Ramos (cell line): ENCODE results near the gene FRMD1.

Experiments
- in situ Hi-C: fragments of 300-500 bp; cut with MboI; formaldehyde crosslinking; loops from one replicate; pipeline ENCODE4 v1.14.3; 2022; ENCODE audit warnings: low sequenced_read_pairs; ENCODE audit not compliant: unreplicated experiment

Gene FRMD1

DNA sequence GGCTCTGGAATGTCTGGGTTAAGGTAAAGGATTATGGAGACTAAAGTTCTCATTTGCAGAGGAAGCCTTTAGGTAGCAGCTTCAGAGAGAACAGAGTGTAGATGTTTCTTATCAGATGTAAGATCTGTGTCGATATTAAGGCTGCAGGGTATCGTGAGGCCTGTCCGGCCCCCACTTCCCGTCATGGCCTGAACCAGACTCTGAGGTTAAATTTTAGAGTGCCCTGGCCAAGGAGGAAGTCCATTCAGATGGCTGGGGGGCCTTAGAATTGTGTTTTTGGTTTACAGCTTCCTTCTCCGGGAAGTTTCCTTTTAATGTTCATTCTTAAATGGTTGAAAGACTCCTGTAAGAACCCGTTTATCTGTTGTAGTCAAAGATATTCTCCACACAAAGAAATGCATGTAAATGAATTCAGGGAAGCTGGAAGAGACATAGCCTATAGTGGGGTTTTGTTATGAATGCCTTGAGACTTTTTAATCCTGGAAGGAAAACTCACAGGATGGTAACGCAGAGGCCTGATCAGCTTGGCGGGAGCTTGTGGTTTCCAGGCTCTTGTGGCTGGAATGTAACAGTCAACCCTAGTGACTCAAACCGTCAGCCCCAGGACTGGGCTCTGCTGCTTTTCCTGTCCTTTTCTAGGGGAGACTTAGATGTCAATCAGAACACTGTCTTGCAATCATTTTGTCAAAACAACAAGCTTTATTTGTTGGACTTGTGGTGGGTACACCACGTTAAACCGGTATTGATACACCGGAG is 46.8 kb downstream of the FRMD1 start:
- in situ Hi-C loops, result no loop called here

DNA sequence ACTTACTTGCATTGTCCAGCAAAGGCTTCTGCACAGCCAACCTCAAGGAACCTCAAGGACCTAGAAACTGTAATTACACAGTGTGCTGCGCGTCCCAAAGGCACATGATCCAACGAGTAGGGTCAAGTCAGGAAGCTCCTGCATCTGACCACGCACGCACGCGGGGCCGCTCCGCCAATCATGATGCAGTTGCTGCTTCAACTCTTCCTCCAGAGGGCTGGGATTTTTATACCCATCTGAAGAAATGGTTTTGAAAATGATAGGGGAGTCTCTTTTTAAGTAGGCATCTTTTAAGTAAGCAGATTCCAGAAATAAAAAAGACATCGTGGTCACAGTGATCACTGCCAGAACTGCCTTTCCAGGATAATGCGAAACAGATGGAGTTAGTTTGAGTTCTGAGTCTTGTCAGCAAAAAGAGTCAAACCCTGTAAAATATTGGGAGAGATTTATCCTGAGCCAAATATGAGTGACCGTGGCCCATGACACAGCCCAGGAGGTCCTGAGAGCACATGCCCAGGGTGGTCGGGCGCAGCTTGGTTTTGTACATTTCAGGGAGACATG is 47.5 kb downstream of the FRMD1 start:
- in situ Hi-C loops, result no loop called here

DNA sequence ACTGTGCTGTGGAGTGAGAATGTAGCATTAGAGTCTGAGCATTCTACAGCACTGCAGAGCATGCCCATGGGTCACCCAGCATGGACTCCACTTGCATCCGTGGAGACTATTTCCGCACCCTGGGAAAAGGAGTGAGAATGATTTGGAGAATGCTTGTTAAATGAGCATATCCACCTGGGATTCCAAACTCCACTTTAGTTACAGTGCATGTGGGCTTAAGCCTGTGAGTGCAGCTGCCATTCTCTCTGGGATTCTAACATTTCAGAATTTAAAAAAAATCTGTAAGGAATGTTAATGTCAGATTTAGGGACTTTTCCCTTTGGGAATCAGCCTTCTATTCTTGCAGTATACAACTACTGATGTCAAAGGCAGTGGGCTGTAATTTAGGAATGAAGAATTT is 48.1 kb downstream of the FRMD1 start:
- in situ Hi-C loops, result no loop called here

DNA sequence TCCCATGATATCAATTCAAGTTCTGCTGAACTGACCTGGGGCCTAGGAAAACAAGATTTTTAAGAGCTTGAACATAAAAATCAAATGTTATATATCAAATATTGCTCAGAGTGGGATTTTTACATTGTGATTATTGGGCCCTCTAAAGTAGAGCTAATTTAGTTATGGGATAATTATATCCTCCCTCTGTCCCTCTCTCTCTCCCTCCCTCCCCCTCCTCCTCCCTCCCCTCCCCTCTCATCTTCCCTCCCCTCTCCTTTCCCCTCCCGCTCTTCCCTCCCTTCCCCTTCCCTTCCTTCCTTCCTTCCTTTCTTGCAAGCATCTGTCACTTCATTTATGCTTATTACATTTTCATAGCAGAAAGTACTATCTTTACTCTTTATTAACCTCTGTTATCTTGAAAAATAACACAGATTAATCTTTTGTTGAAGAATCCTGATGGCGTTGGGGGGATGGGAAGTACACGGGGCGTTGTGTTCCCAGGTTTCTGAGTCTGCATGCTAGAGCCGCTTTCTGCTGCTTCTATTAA is 48.7 kb downstream of the FRMD1 start:
- in situ Hi-C loops, result no loop called here

DNA sequence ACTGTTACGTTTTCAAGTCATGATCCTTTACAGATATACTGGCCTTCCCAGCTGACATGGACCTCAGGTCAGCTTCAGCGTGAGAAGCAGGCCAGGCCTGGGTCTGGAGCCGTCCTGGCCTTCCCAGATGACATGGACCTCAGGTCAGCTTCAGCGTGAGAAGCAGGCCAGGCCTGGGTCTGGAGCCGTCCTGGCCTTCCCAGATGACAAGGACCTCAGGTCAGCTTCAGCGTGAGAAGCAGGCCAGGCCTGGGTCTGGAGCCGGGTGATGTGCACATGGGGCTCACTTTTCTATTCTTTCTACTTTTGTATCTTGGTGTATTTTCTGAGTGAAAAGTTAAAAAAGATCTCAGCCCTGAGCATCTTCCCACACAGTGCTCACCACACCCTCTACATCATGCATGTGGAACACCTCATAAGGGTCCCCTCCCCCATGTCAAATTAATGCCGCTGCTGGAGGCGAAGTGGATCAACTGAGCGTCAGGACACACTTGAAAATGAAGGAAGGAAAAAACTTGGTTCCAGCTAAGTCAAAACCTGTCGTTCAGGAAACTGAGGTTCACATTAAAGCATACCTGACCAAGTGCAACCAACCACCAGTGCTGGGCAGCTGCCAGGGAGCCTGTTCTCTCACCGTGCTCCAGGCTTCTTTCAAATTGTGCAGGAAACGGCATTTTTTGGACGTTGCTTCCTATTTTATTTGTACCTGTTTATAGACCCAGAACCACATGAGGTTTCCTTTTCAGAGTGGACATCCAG is 49.4 kb downstream of the FRMD1 start:
- in situ Hi-C loops, result no loop called here

DNA sequence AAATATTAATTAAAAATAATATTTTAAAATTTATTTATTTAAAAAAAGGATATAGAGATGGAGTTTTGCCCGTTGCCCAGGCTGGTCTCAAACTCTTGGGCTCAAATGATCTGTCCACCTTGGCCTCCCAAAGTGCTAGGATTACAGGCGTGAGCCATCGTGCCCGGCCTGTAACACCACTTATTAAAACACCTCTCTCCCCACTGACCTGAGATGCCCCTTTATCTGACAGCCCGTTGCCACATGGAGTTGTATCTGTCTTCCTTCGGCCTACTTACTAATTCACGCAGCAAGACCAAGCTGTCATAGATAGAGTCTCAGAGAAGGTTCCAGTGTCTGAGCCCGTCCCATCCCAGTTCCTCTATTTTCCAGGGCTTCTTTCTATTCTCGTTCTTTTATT is 50.8 kb downstream of the FRMD1 start:
- in situ Hi-C loops, result no loop called here

DNA sequence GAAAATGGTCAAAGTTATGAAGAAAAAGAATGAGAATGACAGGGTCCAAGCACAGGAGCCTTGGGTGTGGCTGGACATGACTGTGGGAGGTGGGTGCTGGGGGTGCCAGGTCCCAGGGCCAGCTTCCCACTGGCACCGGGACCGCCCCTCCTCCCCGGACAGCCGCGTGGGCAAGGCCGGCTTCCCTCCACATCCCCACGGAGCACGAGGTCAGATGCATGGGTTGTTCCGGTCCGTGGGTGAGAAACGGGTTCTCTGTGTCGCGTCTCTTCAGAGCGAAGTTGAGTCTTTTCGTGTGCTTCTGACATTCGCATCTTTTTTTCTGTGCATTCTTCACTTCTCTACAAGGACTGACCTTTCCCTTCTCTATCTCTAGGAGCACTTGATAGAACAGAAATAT is 51.5 kb downstream of the FRMD1 start:
- in situ Hi-C loops, result no loop called here

DNA sequence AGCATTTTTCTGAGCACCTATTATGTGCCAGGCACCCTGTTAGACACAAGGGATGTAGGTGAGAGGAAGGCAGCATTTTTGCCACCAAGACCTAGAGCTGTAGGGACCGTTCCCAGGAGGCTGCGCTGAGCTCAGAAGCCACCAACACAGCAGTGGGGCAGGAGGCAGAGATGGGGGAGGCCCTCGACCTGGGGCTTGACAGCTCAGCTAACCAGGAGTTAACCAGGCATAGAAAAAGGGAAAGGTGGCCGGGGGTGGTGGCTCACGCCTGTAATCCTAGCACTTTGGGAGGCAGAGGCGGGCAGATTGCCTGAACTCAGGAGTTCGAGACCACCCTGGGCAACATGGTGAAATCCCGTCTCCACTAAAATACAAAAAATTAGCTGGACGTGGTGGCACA is 52.1 kb downstream of the FRMD1 start:
- in situ Hi-C loops, result no loop called here

DNA sequence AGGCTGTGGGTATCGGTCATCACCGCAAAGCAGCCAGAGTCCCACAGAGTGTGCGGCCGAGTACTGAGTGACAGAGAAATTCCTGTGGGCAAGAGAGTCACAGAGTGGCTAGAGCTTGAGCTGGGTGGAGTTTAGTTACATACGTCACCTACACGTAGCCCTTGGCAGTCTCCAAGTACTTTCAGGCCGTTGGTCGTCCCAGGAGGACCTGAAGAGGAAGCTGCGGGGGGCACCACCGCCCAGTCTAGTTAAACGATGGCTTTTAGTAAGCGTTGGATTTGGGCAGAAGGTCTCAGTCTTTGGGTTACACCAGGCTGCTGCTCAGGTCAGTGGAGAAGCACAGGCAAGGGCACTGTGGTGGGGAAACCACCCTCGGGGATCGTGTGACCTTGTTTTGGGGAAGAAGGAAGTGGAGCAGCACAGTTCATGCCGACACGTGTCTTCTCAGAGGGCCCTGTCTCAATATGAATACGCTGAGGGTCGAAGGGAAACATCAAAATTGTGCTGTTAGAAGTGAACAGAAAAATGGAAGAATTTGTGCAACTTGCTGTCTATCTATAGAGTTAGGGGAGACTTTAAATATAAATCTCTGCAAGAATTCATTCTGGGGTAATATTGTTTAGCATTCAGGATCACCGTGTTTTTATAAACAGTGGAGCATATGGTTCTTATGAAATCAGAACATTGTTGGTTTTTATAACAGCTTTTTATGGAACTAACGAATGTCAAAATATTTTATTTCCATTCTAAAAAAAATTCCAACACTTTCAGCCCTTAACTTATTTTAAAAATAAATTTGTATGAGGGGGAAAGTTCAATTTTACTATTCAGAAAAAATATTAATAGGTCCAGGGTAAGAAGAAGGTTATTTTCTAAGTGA is 52.9 kb downstream of the FRMD1 start:
- in situ Hi-C loops, result no loop called here

DNA sequence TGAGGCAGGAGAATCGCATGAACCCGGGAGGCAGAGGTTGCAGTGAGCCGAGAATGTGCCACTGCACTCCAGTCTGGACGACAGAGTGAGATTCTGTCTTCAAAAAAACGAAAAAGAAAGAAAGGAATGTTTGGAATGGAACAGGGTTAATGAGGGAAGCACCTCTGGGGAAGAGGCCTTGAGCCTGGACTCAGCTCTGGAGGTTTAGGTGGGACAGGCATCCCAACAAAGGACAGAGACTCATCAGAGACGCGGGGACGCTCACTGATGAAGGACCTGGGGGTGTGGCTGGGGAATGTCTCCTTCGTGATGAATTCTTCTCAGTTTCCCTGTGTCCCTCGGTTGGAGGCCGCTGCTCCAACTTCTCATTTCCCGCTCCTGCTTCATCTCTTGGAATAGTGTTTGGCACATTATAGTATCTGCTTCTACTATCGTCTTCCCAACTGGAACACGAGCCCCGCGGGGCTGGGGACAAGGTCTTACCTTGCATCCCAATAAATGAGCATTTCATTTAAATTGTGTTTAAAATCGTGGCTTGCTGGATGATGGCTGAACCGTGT is 54.0 kb downstream of the FRMD1 start:
- in situ Hi-C loops, result no loop called here

DNA sequence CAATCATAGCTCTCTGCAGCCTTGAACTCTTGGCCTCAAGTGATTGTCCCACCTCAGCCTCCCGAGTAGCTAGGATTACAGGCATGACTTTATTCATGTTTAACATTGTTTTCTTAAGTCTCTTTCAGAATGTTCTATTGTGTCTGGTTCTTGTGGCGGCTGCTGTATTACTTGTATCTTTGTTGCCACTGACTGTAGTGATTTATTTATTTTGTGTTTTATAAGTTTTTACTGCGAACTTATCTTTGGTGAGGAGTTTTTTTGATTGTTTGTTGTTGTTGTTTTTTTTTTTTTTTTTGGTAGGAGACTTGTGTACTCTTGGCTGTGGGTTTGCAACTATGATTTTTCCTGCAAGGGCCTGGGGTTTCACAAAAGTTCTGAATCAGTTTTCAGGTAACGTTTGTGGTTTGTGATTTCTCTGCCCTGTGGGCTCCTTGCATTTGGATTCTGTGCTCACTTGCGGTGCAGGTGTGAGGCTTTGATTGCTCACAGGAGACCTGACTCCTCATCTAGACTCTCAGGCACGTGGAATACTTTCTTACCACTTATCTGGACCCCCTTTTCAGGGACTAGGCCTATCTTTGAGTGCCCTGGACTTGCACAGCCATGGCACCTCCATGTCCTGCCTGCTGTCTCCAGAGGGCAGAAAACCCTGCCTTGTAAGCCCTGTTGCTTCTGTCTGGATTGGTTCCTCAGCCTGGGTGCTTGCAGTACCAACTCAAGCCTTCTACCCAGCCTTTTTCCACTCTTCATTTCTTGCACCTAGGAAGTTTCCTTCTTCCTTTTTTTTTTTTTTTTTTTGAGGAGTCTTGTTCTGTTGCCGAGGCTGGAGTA is 56.3 kb downstream of the FRMD1 start:
- in situ Hi-C loops, result no loop called here

DNA sequence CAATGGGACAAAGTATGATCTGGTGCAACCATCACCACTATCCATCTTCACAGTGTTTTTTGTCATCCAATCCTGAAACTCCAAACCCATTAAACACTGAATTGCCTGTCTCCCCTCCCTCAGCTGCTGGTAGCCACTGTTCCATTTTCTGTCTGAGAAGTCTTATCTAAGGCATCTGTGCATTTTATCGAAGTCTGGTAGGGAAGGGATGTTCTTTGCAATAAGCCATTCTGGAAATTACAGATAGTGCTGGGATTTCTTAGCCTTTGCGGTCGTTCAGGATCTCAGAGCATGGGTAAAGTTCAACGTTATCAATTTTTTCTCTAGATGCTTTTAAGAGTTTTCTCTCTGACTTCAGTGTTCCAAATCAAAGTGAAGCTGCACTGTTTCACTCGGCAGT is 57.4 kb downstream of the FRMD1 start:
- in situ Hi-C loops, result no loop called here

DNA sequence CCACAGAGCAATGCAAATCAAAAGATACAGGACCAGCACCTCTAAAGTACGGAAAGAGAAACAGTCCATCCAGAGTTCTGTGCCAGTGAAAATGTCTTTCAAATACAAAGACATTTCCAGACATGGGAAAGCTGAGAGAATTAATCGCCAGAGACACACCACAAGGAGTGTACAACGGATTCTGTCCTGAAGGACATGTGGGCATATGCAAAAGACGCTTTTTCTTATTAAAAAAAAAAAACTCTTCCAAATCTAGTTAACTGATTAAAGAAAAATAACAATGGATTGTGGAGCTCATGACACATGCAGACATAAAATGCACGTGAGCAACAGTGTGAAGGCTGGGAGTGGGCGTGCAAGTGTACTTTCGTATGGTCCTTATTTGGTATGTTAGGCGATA is 58.8 kb downstream of the FRMD1 start:
- in situ Hi-C loops, result no loop called here

DNA sequence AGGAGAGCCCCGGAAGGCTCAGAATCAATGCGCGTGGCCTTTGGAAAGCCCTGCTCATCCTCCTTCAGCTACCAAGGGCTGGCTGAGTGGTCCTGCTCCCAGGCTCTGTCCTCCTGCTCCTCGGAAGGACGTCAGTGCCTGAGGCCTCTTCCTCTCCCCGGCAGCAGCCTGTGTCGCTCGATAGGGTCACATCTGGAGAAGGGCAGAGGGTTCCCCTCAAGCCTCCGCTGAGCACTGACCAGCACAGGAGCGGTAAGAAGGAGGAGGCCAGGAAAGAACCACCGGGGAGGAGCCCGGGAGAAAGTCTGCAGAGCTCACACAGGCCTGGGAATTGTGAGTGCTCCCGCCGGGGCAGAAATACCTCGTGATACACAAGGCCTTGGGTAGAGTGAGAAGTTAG is 60.3 kb downstream of the FRMD1 start:
- in situ Hi-C loops, result no loop called here

DNA sequence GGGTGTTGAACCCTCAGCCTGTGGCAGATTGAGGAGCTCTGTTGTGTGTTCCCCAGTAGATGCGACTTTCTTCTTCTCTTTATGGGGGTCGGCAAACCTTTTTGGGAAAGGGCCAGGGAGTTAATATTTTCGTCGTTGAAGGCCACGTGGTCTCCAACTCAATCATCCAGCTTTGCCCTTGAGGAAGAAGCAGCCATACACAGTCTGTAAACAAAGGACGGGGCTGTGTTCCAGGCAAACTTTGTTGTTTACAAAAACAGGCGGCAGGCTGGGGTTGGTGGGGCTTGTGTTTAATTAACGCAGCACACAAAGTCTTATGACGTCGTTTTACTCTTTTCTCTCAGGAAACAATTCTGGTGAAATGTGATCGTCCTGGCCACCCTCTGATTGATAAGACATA is 61.4 kb downstream of the FRMD1 start:
- in situ Hi-C loops, result no loop called here

DNA sequence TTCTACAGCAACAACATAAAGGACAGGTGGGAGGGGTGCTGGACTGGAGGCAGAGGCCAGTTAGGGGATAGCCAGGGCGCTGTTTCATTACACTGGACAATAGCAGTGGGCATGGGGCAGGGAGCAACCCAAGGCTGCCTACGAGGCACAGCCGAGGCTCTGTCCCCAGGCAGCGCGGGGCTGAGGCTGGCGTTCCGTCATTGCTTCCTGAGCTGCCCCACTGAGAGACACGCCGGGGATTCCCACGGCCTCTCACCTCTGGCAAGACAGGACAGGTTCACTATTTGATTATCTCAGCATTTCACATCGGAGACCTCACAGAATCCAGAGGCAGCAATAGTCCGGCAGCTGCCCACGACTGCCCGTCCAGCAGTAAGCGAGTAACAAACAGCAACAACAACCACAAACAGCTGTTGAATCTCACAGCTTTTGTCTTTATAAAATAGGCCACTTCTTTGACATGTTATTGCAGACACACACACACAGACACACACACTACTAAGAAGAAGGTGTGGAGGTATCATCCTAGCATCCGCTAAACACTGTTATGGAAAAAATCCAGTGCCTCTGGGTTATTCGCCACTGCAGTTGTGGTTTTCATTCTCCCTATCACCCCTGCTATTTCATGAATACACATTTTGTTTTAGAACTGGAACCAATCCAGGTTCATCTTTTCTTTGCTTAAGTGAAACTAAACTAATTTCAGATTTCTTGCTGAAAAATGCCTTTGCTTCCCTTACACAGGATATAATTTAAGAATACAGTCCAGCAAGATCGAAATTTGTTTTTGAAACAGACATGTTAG is 62.1 kb downstream of the FRMD1 start:
- in situ Hi-C loops, result no loop called here

DNA sequence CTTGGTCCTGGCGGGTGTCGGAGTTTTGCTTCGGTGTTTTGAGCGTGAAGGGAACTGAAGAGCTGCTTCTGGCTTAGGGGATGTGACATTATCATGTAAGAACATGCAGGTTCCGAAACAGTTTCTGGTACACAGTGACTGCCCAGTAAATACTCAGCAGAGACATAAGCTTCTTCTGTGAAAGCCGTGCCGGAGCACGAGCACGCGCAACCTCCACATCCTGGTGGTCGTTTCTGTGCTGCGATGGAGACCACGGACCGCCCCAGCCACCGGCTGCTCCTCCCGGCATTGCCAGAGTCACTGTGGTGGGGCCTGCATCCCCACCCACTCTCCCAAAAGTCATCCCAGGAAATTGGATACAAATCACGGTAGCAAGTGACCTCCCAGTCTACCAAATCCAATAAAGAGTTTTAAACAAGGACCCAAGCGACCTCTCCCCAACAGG is 62.8 kb downstream of the FRMD1 start:
- in situ Hi-C loops, result no loop called here

DNA sequence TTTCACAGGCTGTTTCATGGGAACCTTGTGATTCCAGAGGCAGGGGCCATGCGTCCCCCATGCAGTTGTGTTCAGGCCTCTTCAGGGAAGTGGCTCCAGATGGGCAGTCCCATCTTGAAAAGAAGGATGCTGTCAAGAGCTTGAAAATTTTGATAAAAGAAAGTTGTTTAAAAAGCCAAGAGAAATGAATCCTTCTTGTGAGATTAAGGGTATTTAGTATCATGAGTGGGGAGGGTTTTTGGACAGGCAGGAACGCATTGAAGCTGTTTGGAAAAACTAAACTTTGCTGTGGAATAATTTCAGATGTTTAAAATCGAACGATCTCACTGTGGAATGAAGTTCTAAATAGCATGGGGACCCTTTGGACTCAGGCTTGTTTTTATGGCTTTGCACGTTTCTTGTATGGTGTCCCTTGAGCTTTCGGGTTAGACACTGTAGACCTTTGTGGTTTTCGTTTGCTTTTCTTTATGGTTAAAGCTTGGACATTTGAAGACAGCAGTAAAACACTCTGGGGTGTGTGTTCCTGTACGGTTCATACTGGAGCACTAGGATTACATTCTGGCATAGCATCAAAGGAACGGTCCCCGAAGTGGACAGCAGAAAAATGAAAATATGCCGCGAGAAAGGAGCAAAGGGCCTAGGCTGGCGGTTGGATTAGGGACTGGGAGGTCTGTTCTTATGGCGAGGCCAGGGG is 63.4 kb downstream of the FRMD1 start:
- in situ Hi-C loops, result no loop called here
